Keratinocyte (primary cell): Measurements from ENCODE around the gene FTO.

Experiments used
- EZH2 ChIP-seq: IDR thresholded peaks from one replicate; pipeline ENCODE4 v1.6.1; 2012; ENCODE audit warnings: inconsistent platforms, mild to moderate bottlenecking, low read length, moderate library complexity
- TF ChIP-seq, protein P1 (sequence below), 3 experiments: IDR thresholded peaks in 1 of 3; conservative IDR thresholded peaks in 1 of 3; optimal IDR thresholded peaks in 1 of 3; 2 replicates in 2 of 3; 3 replicates in 1 of 3; pipeline versions ENCODE3 to v1.5.1; 2011; ENCODE audit warnings: low read length in 3 of 3, mild to moderate bottlenecking in 3 of 3, moderate library complexity in 2 of 3, control low read depth in 1 of 3, inconsistent platforms in 1 of 3; ENCODE audit not compliant: insufficient read depth in 2 of 3; ENCODE audit errors: extremely low read depth in 1 of 3

DNA sequence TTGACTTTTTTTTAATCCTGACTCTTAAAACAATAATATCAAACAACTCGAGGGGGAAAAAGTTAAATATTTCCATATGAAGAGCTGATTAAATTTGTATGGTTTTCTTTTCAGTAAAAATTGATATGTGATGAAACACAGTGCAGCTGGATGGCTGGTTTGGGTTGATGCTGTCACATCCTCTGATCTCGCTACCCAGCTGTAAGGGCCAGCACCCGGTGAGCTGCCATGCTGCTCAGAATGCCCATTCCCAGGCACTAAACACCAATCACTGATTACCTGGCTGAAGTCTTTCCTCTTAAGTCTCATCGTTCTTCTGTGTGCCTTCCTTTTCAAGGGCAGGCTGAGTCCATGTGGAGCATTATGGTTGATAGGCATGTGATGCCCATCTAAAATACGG lies 348.3 kb downstream of the FTO start:
- TF ChIP-seq, protein P1, sequence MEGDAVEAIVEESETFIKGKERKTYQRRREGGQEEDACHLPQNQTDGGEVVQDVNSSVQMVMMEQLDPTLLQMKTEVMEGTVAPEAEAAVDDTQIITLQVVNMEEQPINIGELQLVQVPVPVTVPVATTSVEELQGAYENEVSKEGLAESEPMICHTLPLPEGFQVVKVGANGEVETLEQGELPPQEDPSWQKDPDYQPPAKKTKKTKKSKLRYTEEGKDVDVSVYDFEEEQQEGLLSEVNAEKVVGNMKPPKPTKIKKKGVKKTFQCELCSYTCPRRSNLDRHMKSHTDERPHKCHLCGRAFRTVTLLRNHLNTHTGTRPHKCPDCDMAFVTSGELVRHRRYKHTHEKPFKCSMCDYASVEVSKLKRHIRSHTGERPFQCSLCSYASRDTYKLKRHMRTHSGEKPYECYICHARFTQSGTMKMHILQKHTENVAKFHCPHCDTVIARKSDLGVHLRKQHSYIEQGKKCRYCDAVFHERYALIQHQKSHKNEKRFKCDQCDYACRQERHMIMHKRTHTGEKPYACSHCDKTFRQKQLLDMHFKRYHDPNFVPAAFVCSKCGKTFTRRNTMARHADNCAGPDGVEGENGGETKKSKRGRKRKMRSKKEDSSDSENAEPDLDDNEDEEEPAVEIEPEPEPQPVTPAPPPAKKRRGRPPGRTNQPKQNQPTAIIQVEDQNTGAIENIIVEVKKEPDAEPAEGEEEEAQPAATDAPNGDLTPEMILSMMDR (optimal IDR thresholded peaks at IDR 0.05 in 1 of 3, IDR thresholded peaks at IDR 0.05 in 1 of 3, conservative IDR thresholded peaks at IDR 0.05 in 1 of 3; ENCODE audit: extremely low read depth in 1 of 3, insufficient read depth in 2 of 3, low read length in 3 of 3): no peak
- TF ChIP-seq EZH2: no peak
